GM12878 (cell line): ENCODE data around the gene SF3B2. TPM values are rescaled to one million over a fixed set of nuclear protein-coding genes. Genes with fewer than 3 reads are reported as not detected.

Experiments used
- ATAC-seq: fragments of 200-7000 bp; cut with Tn5 transposase; 3 replicates; pipeline ENCODE4 v1.9.1; 2020; ENCODE audit warnings: mild to moderate bottlenecking, moderate library complexity
- BruUV-seq: library from RNA; stranded (reverse); fragments of 400-500 nt; replicated peaks from 2 replicates; lab custom pipeline; 2021; lab: Mats Ljungman, UMichigan
- CTCF ChIA-PET: fragments of 300-600 bp; sonication (Branson Sonifier 250); formaldehyde crosslinking; extraction: SDS; loops from one replicate; lab custom pipeline; 2021; ENCODE audit warnings: inconsistent platforms; lab: Yijun Ruan, JAX
- POLR2A ChIA-PET: fragments of 350-600 bp; formaldehyde crosslinking; extraction: SDS; loops from one replicate; lab custom pipeline; 2021; ENCODE audit warnings: inconsistent platforms; lab: Charles Lee
- RAD21 ChIA-PET: fragments of 300-600 bp; sonication (Branson Sonifier 250); formaldehyde crosslinking; loops from one replicate; lab custom pipeline; 2023; ENCODE audit warnings: antibody characterized with exemption; ENCODE audit not compliant: unreplicated experiment; lab: Charles Lee
- SMC1A ChIA-PET: fragments of 300-600 bp; sonication (Branson Sonifier 250); formaldehyde crosslinking; loops from one replicate; lab custom pipeline; 2023; ENCODE audit not compliant: unreplicated experiment, uncharacterized antibody; lab: Charles Lee
- DNase-seq: peaks from one replicate; pipeline ENCODE4 v3.0.0-alpha.2; 2011; ENCODE audit warnings: low read depth, low spot score
- FAIRE-seq: peaks from 3 replicates; lab custom pipeline; 2011; peaks lifted over from hg19 to GRCh38; lab: Jason Lieb, UNC
- H2AFZ ChIP-seq: 2 replicates; pipeline ENCODE4 v1.6.0; 2011; ENCODE audit warnings: low read depth, low read length, control low read depth; ENCODE audit not compliant: control insufficient read depth
- H3K27ac ChIP-seq: 2 replicates; pipeline ENCODE4 v1.5.1; 2011; ENCODE audit warnings: control low read depth; ENCODE audit not compliant: control insufficient read depth, insufficient read depth
- H3K27me3 ChIP-seq, 2 experiments: replicated peaks in 1 of 2; 2 replicates each; pipeline versions ENCODE4 v1.6.0 to v1.6.1; 2011; ENCODE audit warnings: low read length in 1 of 2; ENCODE audit not compliant: control insufficient read depth in 2 of 2, insufficient read depth in 2 of 2
- H3K36me3 ChIP-seq, 2 experiments: 2 replicates each; pipeline ENCODE4 v1.5.1; 2011; ENCODE audit warnings: low read length in 1 of 2; ENCODE audit not compliant: control insufficient read depth in 2 of 2, insufficient read depth in 2 of 2
- H3K4me1 ChIP-seq: 2 replicates; pipeline ENCODE4 v1.6.1; 2011; ENCODE audit warnings: mild to moderate bottlenecking, low read length, moderate library complexity, mixed read lengths; ENCODE audit not compliant: control insufficient read depth, insufficient read depth
- H3K4me2 ChIP-seq: 2 replicates; pipeline ENCODE4 v1.6.0; 2011; ENCODE audit warnings: control low read depth; ENCODE audit not compliant: control insufficient read depth, insufficient read depth
- H3K4me3 ChIP-seq: fragments of 200-600 bp; sonication (generic); 2 replicates; pipeline ENCODE4 v1.5.1; 2016
- H3K79me2 ChIP-seq: 2 replicates; pipeline ENCODE4 v1.6.0; 2011; ENCODE audit warnings: low read length; ENCODE audit not compliant: control insufficient read depth, insufficient read depth
- H3K9ac ChIP-seq: 2 replicates; pipeline ENCODE4 v1.8.0; 2011; ENCODE audit warnings: low read length, control low read depth, mixed read lengths; ENCODE audit not compliant: control insufficient read depth, insufficient read depth
- H3K9me3 ChIP-seq: replicated peaks from 3 replicates; pipeline ENCODE4 v1.5.1; 2011; ENCODE audit warnings: mild to moderate bottlenecking, low read length; ENCODE audit not compliant: control insufficient read depth, insufficient read depth
- H4K20me1 ChIP-seq: 2 replicates; pipeline ENCODE4 v1.6.0; 2011; ENCODE audit not compliant: control insufficient read depth, insufficient read depth
- ATF3 ChIP-seq: IDR thresholded peaks from 2 replicates; pipeline ENCODE4 v1.6.1; 2011; ENCODE audit warnings: low read depth, mild to moderate bottlenecking, low read length, moderate library complexity, borderline replicate concordance; ENCODE audit errors: extremely low read depth
- EED ChIP-seq: sonication (generic); IDR thresholded peaks from 2 replicates; pipeline ENCODE4 v1.6.1; 2016; ENCODE audit warnings: antibody characterized with exemption, low read depth
- HCFC1 ChIP-seq: fragments of 150-350 bp; IDR thresholded peaks from 2 replicates; pipeline ENCODE4 v1.6.1; 2014; ENCODE audit warnings: low read length
- HDAC2 ChIP-seq: fragments of 200-600 bp; sonication (generic); IDR thresholded peaks from 2 replicates; pipeline ENCODE4 v1.6.1; 2017
- IRF5 ChIP-seq: fragments of 450-650 bp; IDR thresholded peaks from 2 replicates; pipeline ENCODE4 v1.6.1; 2017; ENCODE audit warnings: borderline replicate concordance
- KAT2A ChIP-seq: conservative IDR thresholded peaks from 2 replicates; pipeline ENCODE4 v1.6.1; 2011; ENCODE audit warnings: low read depth, low read length; ENCODE audit not compliant: control insufficient read depth
- PML ChIP-seq: IDR thresholded peaks from 2 replicates; pipeline ENCODE4 v1.6.1; 2012; ENCODE audit warnings: low read length, inconsistent platforms
- POLR2AphosphoS5 ChIP-seq: IDR thresholded peaks from 2 replicates; pipeline ENCODE4 v1.6.1; 2011; ENCODE audit warnings: mild to moderate bottlenecking, low read length, inconsistent platforms
- REST ChIP-seq: IDR thresholded peaks from 2 replicates; pipeline ENCODE4 v1.6.1; 2012; ENCODE audit warnings: mild to moderate bottlenecking, low read depth, low read length
- SIX5 ChIP-seq: IDR thresholded peaks from 2 replicates; pipeline ENCODE4 v1.6.1; 2011; ENCODE audit warnings: mild to moderate bottlenecking, low read depth, low read length, moderate library complexity; ENCODE audit not compliant: severe bottlenecking
- SMARCA5 ChIP-seq: fragments of 450-650 bp; IDR thresholded peaks from 2 replicates; pipeline ENCODE4 v1.6.1; 2017; ENCODE audit warnings: mild to moderate bottlenecking
- TCF7 ChIP-seq: IDR thresholded peaks from 2 replicates; pipeline ENCODE4 v1.6.1; 2014; ENCODE audit warnings: antibody characterized with exemption, borderline replicate concordance
- YY1 ChIP-seq: IDR thresholded peaks from 2 replicates; pipeline ENCODE4 v1.6.1; 2011; ENCODE audit warnings: low read depth, mild to moderate bottlenecking, low read length
- ZBED1 ChIP-seq: IDR thresholded peaks from 2 replicates; pipeline ENCODE4 v1.6.1; 2016; ENCODE audit warnings: borderline replicate concordance
- WGBS: methylation state at CpG from one replicate; pipeline ENCODE4 v1.1.6; 2016; ENCODE audit warnings: low lambda C conversion rate; ENCODE audit not compliant: insufficient replicate concordance, insufficient coverage; ENCODE audit errors: missing lambda C conversion rate; 5-methylcytosine and 5-hydroxymethylcytosine counted together
- in situ Hi-C: fragments of 300-500 bp; cut with MboI; formaldehyde crosslinking; loops from 9 replicates; pipeline ENCODE4 v1.14.3; 2018; ENCODE audit warnings: mixed read lengths
- intact Hi-C: fragments of 100-400 bp; cut with micrococcal nuclease; formaldehyde crosslinking; loops from one replicate; pipeline ENCODE4 v1.14.2; 2022; ENCODE audit not compliant: unreplicated experiment
- polyA plus RNA-seq, 11 experiments: library from polyadenylated mRNA; depleted of rRNA in 4 of 11; unstranded in 6 of 11; stranded (reverse) in 5 of 11; fragments of >200 nt; fragmentation: Nextera tagmentation in 4 of 11; fragmentation: Illumina TruSeq in 1 of 11; extraction: Ambion mirVana in 4 of 11; extraction: Trizol in 1 of 11; gene quantifications; 1 replicate in 1 of 11; 2 replicates in 10 of 11; pipeline versions ENCODE4 v1.2.1 to v1.2.3, GENCODE V29; 2011 to 2016; ENCODE audit warnings: inconsistent platforms in 2 of 11, missing spikeins in 2 of 11, low read depth in 1 of 11
- total RNA-seq, 4 experiments: library from RNA; depleted of rRNA in 3 of 4; stranded (reverse); fragments of >200 nt in 3 of 4; fragmentation: Illumina TruSeq in 1 of 4; extraction: Trizol in 1 of 4; gene quantifications; 2 replicates each; pipeline versions ENCODE4 v1.2.1 to v1.2.3, GENCODE V29; 2013 to 2021
- TF ChIP-seq, protein P1 (sequence below): IDR thresholded peaks from 2 replicates; pipeline ENCODE4 v1.6.1; 2012; ENCODE audit warnings: low read depth, low read length, improper control_type of control experiment
- TF ChIP-seq, protein P2 (sequence below), 3 experiments: IDR thresholded peaks in 2 of 3; conservative IDR thresholded peaks in 1 of 3; 2 replicates each; pipeline ENCODE4 v1.5.1; 2011; ENCODE audit warnings: low read depth in 3 of 3, low read length in 3 of 3, mild to moderate bottlenecking in 3 of 3, control low read depth in 2 of 3, moderate library complexity in 2 of 3, inconsistent platforms in 1 of 3, mixed read lengths in 1 of 3; ENCODE audit not compliant: control insufficient read depth in 2 of 3, insufficient read depth in 1 of 3; ENCODE audit errors: extremely low read depth in 1 of 3

The SF3B2 gene
- total and polyA plus RNA-seq, 10 of the 15 experiments (the other 5 are each of a cell fraction or from before 2014, with no cell fraction given): 56.3 to 245 (median 144) TPM

DNA sequence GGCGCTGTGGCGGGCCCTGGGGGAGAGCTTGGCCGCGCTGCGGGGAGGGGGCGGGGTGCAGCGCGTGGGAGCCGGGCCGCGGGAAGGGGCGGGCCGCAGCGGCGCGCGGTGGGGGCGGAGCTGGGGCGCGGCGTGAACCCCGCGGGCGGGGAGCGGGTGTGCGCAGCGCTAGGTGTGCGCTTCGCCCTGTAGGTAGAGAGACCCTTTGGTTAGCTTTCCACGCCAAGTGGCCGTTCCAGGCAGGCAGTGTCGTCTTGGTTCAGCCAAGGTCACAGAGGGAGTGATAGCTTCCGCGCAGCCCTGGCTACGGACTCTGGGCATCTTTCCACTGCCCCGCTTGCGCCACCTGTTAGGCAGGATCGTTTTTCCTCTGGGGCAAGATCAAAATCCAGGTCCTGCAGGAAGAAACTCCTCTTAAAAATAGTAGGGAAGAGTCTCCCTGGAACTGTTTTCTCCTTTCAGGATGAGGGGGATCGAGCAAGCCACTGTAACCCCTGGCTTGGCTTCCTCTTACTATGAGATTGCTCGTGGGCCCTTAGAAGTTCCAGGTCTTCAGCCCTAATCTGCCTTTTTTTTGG, 49.4 kb upstream of the SF3B2 start:
- H2AFZ ChIP-seq: peak overlapping the region; percentile 75
- POLR2A ChIA-PET: interaction anchor here (0.6 to 1.9 kb wide), 8 partner anchors 45 to 144 kb away, joined by 3 to 22 read pairs (median 6); partner anchors contain the start of genes CCDC85B, FIBP and SF3B2
- FAIRE-seq (no peak), ATAC-seq (peak; percentile 85), DNase-seq (no peak)
- peak overlapping the region; percentile 93 for H3K27ac ChIP-seq
- no peaks in the 10 kb centered on the region for H4K20me1 ChIP-seq
- H3K4me2 ChIP-seq: peak overlapping the region; percentile 84
- H3K36me3 ChIP-seq: peaks cover 17 to 23% of the 10 kb centered on the region in 2 experiments
- H3K4me3 ChIP-seq: peak overlapping the region; percentile 93
- peak overlapping the region; percentile 87 for H3K9ac ChIP-seq
- in situ Hi-C loops (no loop called here), intact Hi-C loops (loop anchor here (1.0 kb wide), 2 partner anchors 41 to 144 kb away; partner anchors contain the start of genes CFL1 and SART1)
- 0% methylated on average over 14 of the region's 40 CpGs for WGBS
- BruUV-seq: no TSS peak
- H3K27me3 ChIP-seq: no peaks in the 10 kb centered on the region
- SMC1A ChIA-PET: interaction anchor here (1.0 to 1.2 kb wide), 2 partner anchors 66 to 143 kb away, joined by 3 to 4 read pairs; partner anchors contain the start of gene MUS81
- RAD21 ChIA-PET: interaction anchor here (0.7 to 1.5 kb wide), 8 partner anchors 42 to 143 kb away, joined by 3 to 13 read pairs (median 4); partner anchors contain the start of genes CCDC85B and MUS81
- CTCF ChIA-PET: interaction anchor here (0.7 to 1.5 kb wide), 7 partner anchors 20 to 326 kb away, joined by 3 to 14 read pairs (median 3); partner anchors contain the start of gene CCDC85B
- peaks cover 11% of the 10 kb centered on the region for H3K4me1 ChIP-seq
- H3K9me3 ChIP-seq: no peaks in the 10 kb centered on the region
- peaks cover 33% of the 10 kb centered on the region for H3K79me2 ChIP-seq
- TF ChIP-seq REST (no peak), POLR2AphosphoS5 (0 out of 2 replicates have a peak, but pooled peaks have one; percentile 14), EED (no peak), HCFC1 (no peak), YY1 (no peak), KAT2A (no peak), SMARCA5 (0 out of 2 replicates have a peak, but pooled peaks have one; percentile 42), SIX5 (no peak), PML (no peak), IRF5 (no peak), HDAC2 (no peak), ATF3 (no peak), ZBED1 (no peak), TCF7 (no peak)
- TF ChIP-seq, protein P1, sequence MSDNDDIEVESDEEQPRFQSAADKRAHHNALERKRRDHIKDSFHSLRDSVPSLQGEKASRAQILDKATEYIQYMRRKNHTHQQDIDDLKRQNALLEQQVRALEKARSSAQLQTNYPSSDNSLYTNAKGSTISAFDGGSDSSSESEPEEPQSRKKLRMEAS: 0 out of 2 replicates have a peak, but pooled peaks have one; percentile 9
- TF ChIP-seq, protein P2, sequence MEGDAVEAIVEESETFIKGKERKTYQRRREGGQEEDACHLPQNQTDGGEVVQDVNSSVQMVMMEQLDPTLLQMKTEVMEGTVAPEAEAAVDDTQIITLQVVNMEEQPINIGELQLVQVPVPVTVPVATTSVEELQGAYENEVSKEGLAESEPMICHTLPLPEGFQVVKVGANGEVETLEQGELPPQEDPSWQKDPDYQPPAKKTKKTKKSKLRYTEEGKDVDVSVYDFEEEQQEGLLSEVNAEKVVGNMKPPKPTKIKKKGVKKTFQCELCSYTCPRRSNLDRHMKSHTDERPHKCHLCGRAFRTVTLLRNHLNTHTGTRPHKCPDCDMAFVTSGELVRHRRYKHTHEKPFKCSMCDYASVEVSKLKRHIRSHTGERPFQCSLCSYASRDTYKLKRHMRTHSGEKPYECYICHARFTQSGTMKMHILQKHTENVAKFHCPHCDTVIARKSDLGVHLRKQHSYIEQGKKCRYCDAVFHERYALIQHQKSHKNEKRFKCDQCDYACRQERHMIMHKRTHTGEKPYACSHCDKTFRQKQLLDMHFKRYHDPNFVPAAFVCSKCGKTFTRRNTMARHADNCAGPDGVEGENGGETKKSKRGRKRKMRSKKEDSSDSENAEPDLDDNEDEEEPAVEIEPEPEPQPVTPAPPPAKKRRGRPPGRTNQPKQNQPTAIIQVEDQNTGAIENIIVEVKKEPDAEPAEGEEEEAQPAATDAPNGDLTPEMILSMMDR (IDR thresholded peaks at IDR 0.05 in 2 of 3, conservative IDR thresholded peaks at IDR 0.05 in 1 of 3; ENCODE audit: control insufficient read depth in 2 of 3, extremely low read depth in 1 of 3, insufficient read depth in 1 of 3, low read depth in 3 of 3, low read length in 3 of 3): peak in 1 of 3 experiments; percentile 14; a peak in 1 of 6 replicates
